HFF-Myc (cell line): Measurements from ENCODE around the gene SMARCA2.

Source experiments
- DNase-seq: peaks from one replicate; pipeline ENCODE4 v3.0.0-alpha.2; 2011; ENCODE audit warnings: low read depth; ENCODE audit errors: extremely low read depth
- H3K4me3 ChIP-seq: replicated peaks from 2 replicates; pipeline ENCODE4 v1.5.1; 2011; ENCODE audit warnings: low read depth, mild to moderate bottlenecking, control low read depth, low read length
- CTCF ChIP-seq: IDR thresholded peaks from 2 replicates; pipeline ENCODE4 v1.5.1; 2012; ENCODE audit warnings: mild to moderate bottlenecking, low read depth, low read length, control low read depth; ENCODE audit errors: missing control alignments

Gene SMARCA2

GRCh38 chr9:2180704-2181103 lies 165.6 kb downstream of the SMARCA2 start:
- no peak for TF ChIP-seq CTCF
- H3K4me3 ChIP-seq: no peak overlapping the region
- no peak for DNase-seq

GRCh38 chr9:2181792-2182191 lies 166.6 kb downstream of the SMARCA2 start:
- no peak for DNase-seq

GRCh38 chr9:2190939-2191608 lies 175.9 kb downstream of the SMARCA2 start:
- TF ChIP-seq CTCF: no peak
- no peak overlapping the region for H3K4me3 ChIP-seq
- DNase-seq: no peak

More at GRCh38 chr9:2181792-2182191, 166.6 kb downstream of the SMARCA2 start:
- H3K4me3 ChIP-seq: no peak overlapping the region
- peak; percentile 67 for TF ChIP-seq CTCF

- H3K4me3 ChIP-seq: no peak overlapping the region
- no peak for TF ChIP-seq CTCF
- DNase-seq: no peak
Observed at GRCh38 chr9:2191609-2191972, 176.4 kb downstream of the SMARCA2 start.

- no peak overlapping the region for H3K4me3 ChIP-seq
- DNase-seq: no peak
- TF ChIP-seq CTCF: no peak
Observed at GRCh38 chr9:2192356-2192979, 177.3 kb downstream of the SMARCA2 start.

- H3K4me3 ChIP-seq: no peak overlapping the region
- no peak for DNase-seq
- TF ChIP-seq CTCF: no peak
Observed at GRCh38 chr9:2193552-2193951, 178.4 kb downstream of the SMARCA2 start.
